ENCODE results near the gene PLAGL2. TPM values are rescaled to one million over a fixed set of nuclear protein-coding genes. Genes with fewer than 3 reads are reported as not detected.

The PLAGL2 gene
- polyA plus RNA-seq, 3 donors, result 20.3 to 21.7 (median 21.4) TPM

Other genes with a start within 250 kb of the PLAGL2 start
- gene XKR7, start 239.6 kb downstream of the PLAGL2 start, polyA plus RNA-seq (ENCODE audit: insufficient read length in 3 of 3), result under 1 TPM; 0.34 to 0.39 (median 0.36) TPM
- 1 to 10 TPM; 5.8 to 8.1 (median 7.9) TPM for gene CCM2L, start 197.3 kb downstream of the PLAGL2 start, polyA plus RNA-seq (ENCODE audit: insufficient read length in 3 of 3)
- gene HCK, start 155.5 kb downstream of the PLAGL2 start, polyA plus RNA-seq (ENCODE audit: insufficient read length in 3 of 3), result 1 to 10 TPM; 2.2 to 3.3 (median 3.2) TPM
- 10 to 100 TPM; 66.5 to 73.0 (median 68.9) TPM for gene TM9SF4, start 98.0 kb downstream of the PLAGL2 start, polyA plus RNA-seq (ENCODE audit: insufficient read length in 3 of 3)
- gene POFUT1, start 137 bp upstream of the PLAGL2 start, polyA plus RNA-seq (ENCODE audit: insufficient read length in 3 of 3), result 10 to 100 TPM; 40.8 to 45.0 (median 41.7) TPM
- 10 to 100 TPM; 42.5 to 43.5 (median 43.0) TPM for gene KIF3B, start 69.9 kb upstream of the PLAGL2 start, polyA plus RNA-seq (ENCODE audit: insufficient read length in 3 of 3)
- 10 to 100 TPM; 61.9 to 78.5 (median 72.4) TPM for gene ASXL1, start 150.6 kb upstream of the PLAGL2 start, polyA plus RNA-seq (ENCODE audit: insufficient read length in 3 of 3)